ENCODE data around the gene JADE1.

JADE1 gene

DNA sequence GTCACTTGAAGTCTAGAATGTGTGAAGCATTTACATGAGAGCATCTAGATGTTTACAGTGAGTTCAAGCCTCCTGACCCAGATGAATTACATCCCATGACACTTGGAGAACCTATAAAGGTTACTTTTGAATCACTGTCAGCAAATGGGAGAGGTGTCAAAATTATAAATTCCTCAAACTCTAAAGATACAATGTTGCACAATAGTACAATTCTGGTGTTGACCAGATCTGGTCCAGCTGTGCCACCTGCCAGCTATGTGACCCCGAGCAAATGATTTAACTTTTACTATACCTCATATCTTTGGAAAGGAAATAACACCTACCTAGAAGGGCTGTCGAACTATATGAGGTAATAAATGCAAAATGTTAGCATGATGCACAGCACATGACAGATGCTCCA is 69.8 kb downstream of the JADE1 start:
- no peak for DNase-seq

DNA sequence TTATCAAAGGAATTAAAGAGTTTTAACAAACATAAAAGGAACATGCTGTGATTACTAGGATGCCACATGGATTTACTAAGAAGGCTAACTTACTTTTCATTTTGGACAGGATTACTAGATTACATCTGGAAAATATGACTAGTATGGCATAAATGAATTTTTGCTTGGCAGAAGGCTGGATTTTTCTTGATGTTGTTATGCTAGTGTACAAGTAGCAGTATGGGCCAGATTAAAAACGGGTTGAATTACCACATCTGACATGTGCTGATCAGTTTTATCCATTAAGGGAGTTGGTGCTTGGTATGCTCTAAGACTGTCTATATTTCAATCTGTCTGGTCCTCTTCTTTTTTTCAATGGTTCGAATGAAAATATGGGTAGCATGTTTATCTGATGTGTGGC is 70.5 kb downstream of the JADE1 start:
- no peak for DNase-seq

DNA sequence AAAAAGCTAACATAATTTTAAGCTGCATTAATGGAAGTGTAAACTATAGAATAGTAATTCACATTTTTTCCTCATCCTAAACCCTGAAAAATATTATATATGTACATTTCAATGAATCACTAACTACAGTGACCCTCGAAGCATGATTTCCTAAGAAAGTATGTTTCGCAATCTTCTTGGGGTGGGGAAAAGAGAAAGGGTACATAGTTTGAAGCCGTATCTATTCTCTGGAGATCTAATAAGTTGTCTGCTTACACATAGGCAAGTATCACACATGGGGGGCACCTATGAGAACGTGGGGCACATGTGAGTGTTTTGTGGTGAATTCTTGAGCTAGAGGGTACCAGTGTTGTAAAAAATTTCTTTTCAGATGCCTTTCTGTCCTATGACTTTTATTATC is 71.2 kb downstream of the JADE1 start:
- no peak for DNase-seq

DNA sequence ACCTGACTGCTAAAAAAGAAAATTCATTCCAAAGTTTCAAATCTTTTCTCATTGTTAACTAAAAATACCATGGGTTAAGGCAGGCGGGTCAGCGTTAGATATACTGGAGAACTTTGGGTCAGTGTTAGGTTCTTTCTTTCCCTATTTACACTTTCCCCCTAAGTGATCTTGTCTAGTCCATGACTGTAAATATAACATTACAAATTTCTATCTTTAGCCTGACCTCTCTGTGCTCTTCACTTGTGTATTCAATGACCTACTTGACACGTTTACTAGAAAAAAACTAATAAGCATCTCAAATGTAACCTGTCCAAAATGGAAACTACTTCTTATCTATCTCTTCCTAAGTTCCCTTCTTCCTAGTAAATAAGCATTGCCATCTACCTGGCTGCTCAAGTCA is 95.3 kb downstream of the JADE1 start:
- no peak for DNase-seq

DNA sequence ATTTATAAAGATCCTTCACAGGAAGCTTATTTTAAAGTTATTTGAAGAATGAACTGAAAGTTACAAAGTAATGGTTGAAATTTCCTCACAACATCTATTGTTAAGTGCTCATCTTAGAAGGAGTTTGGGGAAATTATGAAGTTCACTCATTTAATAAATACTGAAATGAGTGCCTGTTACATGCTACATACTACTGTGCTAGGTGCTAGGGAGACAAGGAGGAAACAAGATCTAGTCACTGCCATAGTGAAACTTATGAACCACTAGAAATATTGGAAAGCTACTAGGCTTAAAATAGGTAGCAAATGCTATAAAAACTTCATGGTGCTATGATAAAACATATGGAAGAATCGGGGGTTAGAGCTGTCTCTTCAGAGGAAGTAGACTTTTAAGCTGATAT is 97.1 kb downstream of the JADE1 start:
- no peak for DNase-seq

DNA sequence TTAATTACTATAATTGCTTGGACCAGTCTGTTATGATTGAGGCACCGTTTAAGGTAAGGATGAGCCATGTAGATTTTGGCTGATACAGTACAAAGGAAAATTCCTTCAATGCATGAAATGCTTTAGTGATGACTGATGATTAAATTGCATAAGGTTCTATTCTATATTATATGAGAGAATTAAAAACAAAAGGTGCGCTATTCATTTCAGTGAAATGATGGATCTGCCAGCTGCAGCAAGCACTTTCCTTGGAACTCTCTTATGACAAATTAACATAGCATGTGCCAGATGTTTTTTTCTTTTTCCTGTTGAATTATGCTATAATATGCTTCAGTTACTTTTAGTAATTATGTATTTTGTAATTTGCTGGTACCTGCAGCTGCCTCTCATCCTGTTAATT is 98.5 kb downstream of the JADE1 start:
- DNase-seq = no peak

DNA sequence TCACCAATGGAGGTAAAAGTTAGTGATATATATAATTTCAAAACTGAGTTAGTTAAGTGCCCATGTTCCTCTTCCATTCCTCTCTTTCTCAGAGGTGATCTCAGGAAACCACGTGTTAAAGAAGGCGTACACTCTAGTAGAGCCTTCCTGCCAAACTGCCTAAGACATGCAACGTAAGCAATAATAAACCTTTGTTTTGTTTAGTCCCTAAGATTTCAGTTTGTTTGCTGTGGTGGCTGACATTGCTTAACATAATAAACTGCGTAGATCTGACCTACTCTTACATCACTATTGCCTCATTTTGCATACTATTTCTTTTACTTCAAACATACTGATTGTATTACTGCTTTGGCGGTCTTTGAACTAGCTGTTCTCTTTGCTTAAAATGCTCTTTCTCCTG is 99.2 kb downstream of the JADE1 start:
- DNase-seq = no peak

DNA sequence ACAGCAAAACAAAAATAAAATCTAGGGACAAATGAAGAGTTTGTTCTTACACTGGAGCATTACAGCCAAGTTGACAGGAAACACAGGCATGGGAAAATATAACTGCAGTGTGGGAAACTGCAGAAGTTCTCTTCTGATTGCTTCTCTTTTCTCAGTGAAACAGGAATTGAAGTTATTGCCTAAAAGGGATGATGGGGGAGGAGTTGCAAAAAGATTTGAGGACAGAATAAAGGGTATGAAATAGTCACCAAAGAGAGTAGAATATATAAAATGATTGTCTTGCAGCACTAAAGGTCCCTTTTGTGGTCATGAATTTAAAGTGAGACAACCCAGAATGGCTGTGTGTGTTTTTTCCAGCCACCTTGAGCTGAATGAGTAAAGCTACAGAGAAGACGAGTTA is 103.7 kb downstream of the JADE1 start:
- DNase-seq = no peak

DNA sequence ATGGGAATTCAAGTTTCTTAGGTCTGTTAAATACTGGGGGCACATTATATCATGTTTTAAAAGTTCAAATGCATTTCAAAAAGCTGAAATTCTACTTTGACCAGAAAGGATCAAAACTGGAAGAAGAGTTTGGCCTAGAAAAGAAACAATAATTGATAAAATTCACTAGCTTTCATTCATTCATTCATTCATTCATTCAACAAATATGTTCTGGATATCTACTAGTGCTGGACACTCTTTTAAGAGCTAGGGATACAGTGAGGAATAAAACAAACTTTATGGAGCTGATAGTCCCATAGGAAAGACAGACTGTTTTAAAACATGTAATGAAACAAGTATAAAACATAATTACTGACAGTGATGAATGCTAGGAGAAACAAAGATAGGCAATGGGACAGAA is 106.0 kb downstream of the JADE1 start:
- no peak for DNase-seq

DNA sequence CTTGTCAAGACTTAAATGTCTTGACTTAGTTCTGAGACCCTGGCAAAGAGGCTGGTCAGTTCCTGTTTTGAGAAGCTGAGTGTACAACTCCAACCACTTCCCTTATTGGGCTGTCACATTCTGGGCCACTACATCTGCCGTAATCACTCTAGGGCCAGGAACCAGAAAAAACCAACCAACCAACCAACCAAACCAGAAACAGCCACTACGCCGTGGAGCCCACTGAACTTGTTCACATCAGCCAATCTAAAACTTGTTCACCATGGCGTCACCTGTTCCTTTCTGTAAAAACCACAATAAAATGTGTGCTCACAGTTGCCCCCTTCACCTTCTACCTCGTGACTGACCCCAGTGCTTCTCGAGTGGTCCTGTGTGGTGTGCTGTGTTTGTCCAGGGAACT is 107.3 kb downstream of the JADE1 start:
- no peak for DNase-seq

DNA sequence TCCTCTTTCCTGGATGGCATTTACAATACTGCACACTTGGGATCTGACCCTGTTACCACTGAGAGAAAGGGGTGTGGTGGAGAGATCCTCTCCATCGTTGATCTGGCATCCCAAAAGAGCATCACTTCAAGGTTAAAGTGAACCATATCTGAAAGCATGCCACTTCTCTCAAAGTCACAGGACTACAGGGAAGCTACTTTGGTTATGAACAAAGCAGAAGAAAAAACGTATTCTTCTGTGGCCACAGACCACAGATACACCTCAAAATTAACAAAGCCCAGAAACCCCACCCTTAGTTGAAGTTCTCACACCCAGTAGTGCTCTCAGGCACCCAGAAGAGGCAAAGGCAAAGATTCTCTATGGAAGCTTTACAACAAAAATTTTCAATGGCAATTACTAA is 108.3 kb downstream of the JADE1 start:
- no peak for DNase-seq

DNA sequence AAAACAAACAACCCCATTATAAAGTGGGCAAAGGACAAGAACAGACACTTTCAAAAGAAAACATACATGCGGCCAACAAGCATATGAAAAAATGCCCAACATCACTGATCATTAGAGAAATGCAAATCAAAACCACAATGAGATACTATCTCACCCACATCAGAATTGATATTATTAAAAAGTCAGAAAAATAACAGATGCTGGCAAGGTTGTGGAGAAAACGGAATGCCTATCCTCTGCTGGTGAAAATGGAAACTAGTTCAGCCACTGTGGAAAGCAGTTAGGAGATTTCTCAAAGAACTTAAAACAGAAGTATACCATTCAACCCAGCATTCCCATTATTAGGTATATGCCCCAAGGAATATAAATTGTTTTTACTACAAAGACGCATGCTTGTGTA is 112.5 kb downstream of the JADE1 start:
- DNase-seq = no peak
